HG02610 (cell line): ENCODE data around the gene AOC2.
"Not testable (repeated sequence)": the region's sequence is repeated elsewhere in the genome, so short reads cannot be mapped to it uniquely, and the experiment has no call there.

Experiments
- ATAC-seq: cut with Tn5 transposase; IDR thresholded peaks from one replicate; pipeline ENCODE4 v1.9.1; 2021; ENCODE audit warnings: mild to moderate bottlenecking, moderate library complexity; ENCODE audit not compliant: unreplicated experiment

AOC2 gene

GRCh38 chr17:42853004-42853403 lies 8.6 kb downstream of the AOC2 start:
- no peak for ATAC-seq

GRCh38 chr17:42853597-42853967 lies 9.2 kb downstream of the AOC2 start:
- ATAC-seq: no peak

GRCh38 chr17:42853968-42854790 lies 9.8 kb downstream of the AOC2 start:
- ATAC-seq: no peak

- ATAC-seq: no peak
These were observed 10.7 kb downstream of the AOC2 start for GRCh38 chr17:42855048-42855596.

GRCh38 chr17:42856093-42856492 lies 11.7 kb downstream of the AOC2 start:
- not testable (repeated sequence) for ATAC-seq

GRCh38 chr17:42856516-42856915 lies 12.1 kb downstream of the AOC2 start:
- ATAC-seq: not testable (repeated sequence)

GRCh38 chr17:42857389-42857788 lies 13.0 kb downstream of the AOC2 start:
- no peak for ATAC-seq

GRCh38 chr17:42865638-42866094 lies 21.3 kb downstream of the AOC2 start:
- no peak for ATAC-seq

- ATAC-seq: no peak
These were observed 21.8 kb downstream of the AOC2 start for GRCh38 chr17:42866216-42866615.

- ATAC-seq: no peak
These were observed 22.5 kb downstream of the AOC2 start for GRCh38 chr17:42866631-42867575.

- not testable (repeated sequence) for ATAC-seq
These were observed 23.4 kb downstream of the AOC2 start for GRCh38 chr17:42867694-42868261.

- no peak for ATAC-seq
These were observed 24.0 kb downstream of the AOC2 start for GRCh38 chr17:42868338-42868737.

- ATAC-seq: no peak
These were observed 27.3 kb downstream of the AOC2 start for GRCh38 chr17:42871647-42872046.

- no peak for ATAC-seq
These were observed 28.0 kb downstream of the AOC2 start for GRCh38 chr17:42872251-42872965.

GRCh38 chr17:42873315-42873714 lies 28.9 kb downstream of the AOC2 start:
- no peak for ATAC-seq

GRCh38 chr17:42873932-42874695 lies 29.7 kb downstream of the AOC2 start:
- not testable (repeated sequence) for ATAC-seq

GRCh38 chr17:42877037-42877436 lies 32.7 kb downstream of the AOC2 start:
- ATAC-seq: no peak

GRCh38 chr17:42878123-42878880 lies 33.9 kb downstream of the AOC2 start:
- ATAC-seq: no peak
